ENCODE measurements around the gene KCMF1. TPM values are rescaled to one million over a fixed set of nuclear protein-coding genes. Genes with fewer than 3 reads are reported as not detected.

The KCMF1 gene
- total RNA-seq, 2 experiments from 2014 or later, result 105 to 109 TPM

GRCh38 chr2:85073033-85073432 lies 102.1 kb downstream of the KCMF1 start:
- intact Hi-C loops (cut with micrococcal nuclease), result no loop called here
- H3K9me3 Mint-ChIP-seq, result no peaks in the 10 kb centered on the region
- no peaks in the 10 kb centered on the region for H3K36me3 Mint-ChIP-seq (ENCODE audit: low read depth)
- no peak overlapping the region for H3K27ac Mint-ChIP-seq
- CTCF ChIA-PET, result interaction anchor here (0.7 to 1.5 kb wide), 4 partner anchors 12 to 443 kb away, joined by 3 to 5 read pairs (median 4); no protein-coding TSS in a partner anchor
- H3K4me3 Mint-ChIP-seq, result no peak overlapping the region
- peaks cover 7% of the 10 kb centered on the region for H3K27me3 Mint-ChIP-seq (ENCODE audit: low read depth)
- no peaks in the 10 kb centered on the region for H3K4me1 Mint-ChIP-seq (ENCODE audit: low read depth)
- no peak for DNase-seq

DNA sequence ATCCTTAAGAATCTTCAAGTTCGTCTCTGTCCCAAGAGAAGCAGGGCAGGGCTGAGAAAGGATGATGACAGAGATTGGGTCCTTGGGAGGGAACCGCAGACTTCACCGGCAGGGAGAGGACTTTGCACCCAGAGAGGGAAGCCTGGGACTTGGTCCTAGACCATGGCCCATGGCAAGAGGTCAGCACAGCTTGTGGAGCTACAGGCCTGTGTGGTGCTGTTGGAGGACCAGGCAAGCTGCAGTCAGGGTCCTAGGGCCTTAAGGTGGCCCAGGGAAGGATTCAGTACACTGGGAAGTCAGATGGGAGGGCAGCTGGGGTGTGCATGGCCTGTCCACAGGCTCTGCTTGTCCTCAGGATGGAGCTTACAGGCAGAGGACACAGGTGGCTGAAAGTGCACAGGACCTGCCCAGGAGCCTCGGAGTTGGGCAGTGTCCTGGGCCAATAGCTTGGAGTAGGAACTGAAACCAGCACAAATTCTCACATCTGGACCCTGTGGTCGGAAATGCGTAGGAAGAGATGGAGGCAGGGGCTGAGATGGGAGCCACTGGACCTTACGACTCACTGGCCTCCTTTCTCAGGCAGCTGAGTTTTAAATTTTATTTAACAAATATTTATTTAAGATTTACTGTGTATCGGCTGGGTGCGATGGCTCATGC lies 105.8 kb downstream of the KCMF1 start:
- H3K4me1 Mint-ChIP-seq (ENCODE audit: low read depth), result no peaks in the 10 kb centered on the region
- no peak overlapping the region for H3K27ac Mint-ChIP-seq
- H3K9me3 Mint-ChIP-seq, result peaks cover 4% of the 10 kb centered on the region
- H3K36me3 Mint-ChIP-seq (ENCODE audit: low read depth), result no peaks in the 10 kb centered on the region
- CTCF ChIA-PET, result no interaction called here
- peaks cover 11% of the 10 kb centered on the region for H3K27me3 Mint-ChIP-seq (ENCODE audit: low read depth)
- intact Hi-C loops (cut with micrococcal nuclease), result no loop called here
- DNase-seq, result no peak
- H3K4me3 Mint-ChIP-seq, result no peak overlapping the region

DNA sequence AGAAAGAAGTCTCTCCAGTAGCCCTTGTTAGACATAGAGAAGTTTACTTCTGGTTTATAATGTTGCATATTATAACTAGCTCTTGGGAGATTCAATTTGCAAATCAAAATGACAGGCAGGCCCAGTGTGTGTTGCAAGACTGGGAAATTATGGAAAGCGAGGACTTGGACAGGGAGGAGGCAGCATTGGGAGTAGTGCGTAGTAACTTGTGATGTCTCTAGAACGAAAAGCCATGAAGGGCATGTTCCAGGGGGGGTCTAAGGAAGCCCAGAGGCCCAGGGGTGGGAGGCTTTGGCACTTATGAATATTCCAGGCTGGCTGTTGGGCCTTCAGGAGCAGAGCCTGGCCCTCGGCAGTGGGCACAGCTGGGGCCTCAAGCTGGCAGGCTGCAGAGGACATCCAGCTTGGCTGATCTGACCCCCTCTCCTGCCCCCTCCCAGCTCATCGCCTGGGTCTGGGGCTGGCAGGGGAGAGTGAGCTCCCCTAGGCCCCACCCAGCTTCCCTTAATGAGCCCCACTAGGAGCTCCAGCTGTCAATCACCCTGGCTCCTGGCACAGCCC lies 107.0 kb downstream of the KCMF1 start:
- CTCF ChIA-PET, result no interaction called here
- Mint-ChIP-seq H3K27ac (no peak overlapping the region), H3K27me3 (ENCODE audit: low read depth) (peaks cover 14% of the 10 kb centered on the region), H3K4me3 (no peak overlapping the region), H3K36me3 (ENCODE audit: low read depth) (peaks cover 2% of the 10 kb centered on the region), H3K9me3 (peaks cover 8% of the 10 kb centered on the region), H3K4me1 (ENCODE audit: low read depth) (no peaks in the 10 kb centered on the region)
- no peak for DNase-seq
- intact Hi-C loops (cut with micrococcal nuclease), result no loop called here

- Mint-ChIP-seq H3K36me3 (ENCODE audit: low read depth) (peaks cover 2% of the 10 kb centered on the region), H3K4me1 (ENCODE audit: low read depth) (no peaks in the 10 kb centered on the region), H3K27ac (no peak overlapping the region), H3K9me3 (peaks cover 8% of the 10 kb centered on the region), H3K4me3 (no peak overlapping the region), H3K27me3 (ENCODE audit: low read depth) (peaks cover 17% of the 10 kb centered on the region)
- CTCF ChIA-PET, result interaction anchor here (0.6 to 1.3 kb wide), 2 partner anchors 10 to 12 kb away, joined by 3 to 4 read pairs; no protein-coding TSS in a partner anchor
- intact Hi-C loops (cut with micrococcal nuclease), result no loop called here
- DNase-seq, result no peak
These were observed 107.6 kb downstream of the KCMF1 start for GRCh38 chr2:85078536-85078935.

GRCh38 chr2:85083092-85083491 lies 112.1 kb downstream of the KCMF1 start:
- Mint-ChIP-seq H3K9me3 (peaks cover 8% of the 10 kb centered on the region), H3K27ac (no peak overlapping the region), H3K27me3 (ENCODE audit: low read depth) (peaks cover 10% of the 10 kb centered on the region), H3K36me3 (ENCODE audit: low read depth) (peaks cover 2% of the 10 kb centered on the region), H3K4me1 (ENCODE audit: low read depth) (peaks cover 3% of the 10 kb centered on the region), H3K4me3 (no peak overlapping the region)
- CTCF ChIA-PET, result no interaction called here
- no peak for DNase-seq
- intact Hi-C loops (cut with micrococcal nuclease), result no loop called here

GRCh38 chr2:85085563-85085962 lies 114.6 kb downstream of the KCMF1 start:
- CTCF ChIA-PET, result interaction anchor here (0.5 to 1.2 kb wide), 3 partner anchors 12 to 771 kb away, joined by 3 to 5 read pairs (median 3); no protein-coding TSS in a partner anchor
- H3K27ac Mint-ChIP-seq, result no peak overlapping the region

DNA sequence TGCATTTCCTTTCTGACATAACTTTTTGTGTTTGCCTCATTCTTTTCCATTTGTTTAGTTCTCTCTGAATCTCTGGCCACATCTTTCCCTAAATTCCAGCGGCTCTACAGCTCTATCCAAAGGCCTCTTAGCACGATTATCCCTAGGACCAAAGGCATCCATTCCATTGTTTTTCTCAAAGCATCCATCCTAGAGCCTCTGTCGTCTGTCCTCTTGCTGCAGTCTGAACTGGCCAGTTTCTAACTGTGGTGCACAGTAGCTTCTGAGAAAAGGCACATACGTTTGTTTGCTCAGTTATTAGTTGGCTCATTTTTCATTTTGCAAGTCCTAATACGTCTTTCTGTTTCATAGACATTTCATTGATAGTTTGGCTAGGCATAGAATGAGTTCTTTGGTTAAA lies 116.6 kb downstream of the KCMF1 start:
- peaks cover 4% of the 10 kb centered on the region for H3K27me3 Mint-ChIP-seq (ENCODE audit: low read depth)
- DNase-seq, result no peak
- no peaks in the 10 kb centered on the region for H3K9me3 Mint-ChIP-seq
- intact Hi-C loops (cut with micrococcal nuclease), result no loop called here
- CTCF ChIA-PET, result no interaction called here
- no peak overlapping the region for H3K4me3 Mint-ChIP-seq
- no peak overlapping the region for H3K27ac Mint-ChIP-seq
- no peaks in the 10 kb centered on the region for H3K36me3 Mint-ChIP-seq (ENCODE audit: low read depth)
- H3K4me1 Mint-ChIP-seq (ENCODE audit: low read depth), result peaks cover 3% of the 10 kb centered on the region

More at GRCh38 chr2:85085563-85085962, 114.6 kb downstream of the KCMF1 start:
- Mint-ChIP-seq H3K27me3 (ENCODE audit: low read depth) (peaks cover 10% of the 10 kb centered on the region), H3K9me3 (peaks cover 8% of the 10 kb centered on the region), H3K36me3 (ENCODE audit: low read depth) (peaks cover 2% of the 10 kb centered on the region), H3K4me1 (ENCODE audit: low read depth) (peaks cover 3% of the 10 kb centered on the region), H3K4me3 (no peak overlapping the region)
- no peak for DNase-seq
- intact Hi-C loops (cut with micrococcal nuclease), result no loop called here

DNA sequence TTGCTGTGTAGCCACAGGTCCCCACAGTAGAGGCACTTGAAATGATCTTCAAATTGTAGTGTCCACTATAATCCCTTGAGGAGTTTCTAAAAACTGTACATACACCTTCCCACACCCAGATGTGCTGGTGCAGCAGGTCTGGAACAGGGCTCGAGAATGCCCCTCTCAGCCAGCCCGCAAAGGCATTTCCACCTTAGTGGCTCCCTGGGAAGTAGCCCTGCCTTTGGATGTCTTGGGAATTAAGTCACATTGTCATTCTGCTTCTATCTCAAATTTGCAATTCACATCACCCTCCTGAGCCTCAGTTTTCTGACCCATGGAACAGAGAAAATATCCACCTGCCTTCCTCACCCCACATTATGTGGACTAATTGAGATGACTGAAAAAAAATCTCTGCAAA lies 118.0 kb downstream of the KCMF1 start:
- DNase-seq, result no peak
- H3K36me3 Mint-ChIP-seq (ENCODE audit: low read depth), result no peaks in the 10 kb centered on the region
- no peaks in the 10 kb centered on the region for H3K27me3 Mint-ChIP-seq (ENCODE audit: low read depth)
- H3K9me3 Mint-ChIP-seq, result no peaks in the 10 kb centered on the region
- H3K4me3 Mint-ChIP-seq, result no peak overlapping the region
- intact Hi-C loops (cut with micrococcal nuclease), result no loop called here
- CTCF ChIA-PET, result interaction anchor here (1.0 kb wide), 1 partner anchor 197 kb away, joined by 6 read pairs; no protein-coding TSS in a partner anchor
- no peak overlapping the region for H3K27ac Mint-ChIP-seq
- H3K4me1 Mint-ChIP-seq (ENCODE audit: low read depth), result peaks cover 3% of the 10 kb centered on the region

GRCh38 chr2:85089585-85089984 lies 118.6 kb downstream of the KCMF1 start:
- intact Hi-C loops (cut with micrococcal nuclease), result no loop called here
- CTCF ChIA-PET, result interaction anchor here (0.7 to 1.2 kb wide), 3 partner anchors 23 to 206 kb away, joined by 3 to 6 read pairs (median 3); no protein-coding TSS in a partner anchor
- H3K36me3 Mint-ChIP-seq (ENCODE audit: low read depth), result no peaks in the 10 kb centered on the region
- DNase-seq, result no peak
- no peaks in the 10 kb centered on the region for H3K9me3 Mint-ChIP-seq
- H3K4me1 Mint-ChIP-seq (ENCODE audit: low read depth), result peaks cover 3% of the 10 kb centered on the region
- H3K4me3 Mint-ChIP-seq, result no peak overlapping the region
- no peaks in the 10 kb centered on the region for H3K27me3 Mint-ChIP-seq (ENCODE audit: low read depth)
- H3K27ac Mint-ChIP-seq, result no peak overlapping the region

GRCh38 chr2:85091838-85092237 lies 120.9 kb downstream of the KCMF1 start:
- Mint-ChIP-seq H3K27ac (no peak overlapping the region), H3K9me3 (no peaks in the 10 kb centered on the region), H3K4me3 (no peak overlapping the region), H3K27me3 (ENCODE audit: low read depth) (peaks cover 3% of the 10 kb centered on the region), H3K4me1 (ENCODE audit: low read depth) (no peaks in the 10 kb centered on the region), H3K36me3 (ENCODE audit: low read depth) (no peaks in the 10 kb centered on the region)
- DNase-seq, result no peak
- CTCF ChIA-PET, result interaction anchor here (0.7 kb wide), 1 partner anchor 123 kb away, joined by 3 read pairs; no protein-coding TSS in a partner anchor
- intact Hi-C loops (cut with micrococcal nuclease), result no loop called here

DNA sequence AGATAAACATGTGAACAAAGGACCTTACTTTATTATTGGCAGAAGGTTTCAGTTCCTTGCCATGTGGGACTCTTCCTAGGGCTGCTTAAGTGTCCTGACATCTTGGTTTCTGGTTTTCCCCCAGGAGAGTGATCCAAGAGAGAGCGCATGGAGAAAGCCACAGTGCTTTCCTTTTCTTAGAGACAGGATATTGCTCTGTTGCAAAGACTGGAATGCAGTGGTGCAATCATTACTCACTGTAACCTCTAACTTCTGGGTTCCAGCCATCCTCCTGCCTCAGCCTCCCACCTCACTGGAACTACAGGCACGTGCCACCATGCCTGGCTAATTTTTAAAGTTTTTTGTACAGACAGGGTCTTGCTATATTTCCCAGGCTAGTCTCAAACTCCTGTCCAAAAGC lies 124.1 kb downstream of the KCMF1 start:
- intact Hi-C loops (cut with micrococcal nuclease), result no loop called here

GRCh38 chr2:85096616-85097015 lies 125.7 kb downstream of the KCMF1 start:
- no peak for DNase-seq
- Mint-ChIP-seq H3K9me3 (no peaks in the 10 kb centered on the region), H3K27me3 (ENCODE audit: low read depth) (peaks cover 13% of the 10 kb centered on the region), H3K4me3 (no peak overlapping the region), H3K4me1 (ENCODE audit: low read depth) (no peaks in the 10 kb centered on the region), H3K36me3 (ENCODE audit: low read depth) (no peaks in the 10 kb centered on the region), H3K27ac (no peak overlapping the region)
- intact Hi-C loops (cut with micrococcal nuclease), result no loop called here
- CTCF ChIA-PET, result no interaction called here

More for the DNA sequence above, 124.1 kb downstream of the KCMF1 start:
- CTCF ChIA-PET, result interaction anchor here (0.5 to 1.0 kb wide), 3 partner anchors 10 to 205 kb away, joined by 3 read pairs; no protein-coding TSS in a partner anchor
- Mint-ChIP-seq H3K9me3 (no peaks in the 10 kb centered on the region), H3K36me3 (ENCODE audit: low read depth) (no peaks in the 10 kb centered on the region), H3K4me3 (no peak overlapping the region), H3K27me3 (ENCODE audit: low read depth) (peaks cover 10% of the 10 kb centered on the region), H3K4me1 (ENCODE audit: low read depth) (no peaks in the 10 kb centered on the region), H3K27ac (no peak overlapping the region)
- DNase-seq, result no peak

DNA sequence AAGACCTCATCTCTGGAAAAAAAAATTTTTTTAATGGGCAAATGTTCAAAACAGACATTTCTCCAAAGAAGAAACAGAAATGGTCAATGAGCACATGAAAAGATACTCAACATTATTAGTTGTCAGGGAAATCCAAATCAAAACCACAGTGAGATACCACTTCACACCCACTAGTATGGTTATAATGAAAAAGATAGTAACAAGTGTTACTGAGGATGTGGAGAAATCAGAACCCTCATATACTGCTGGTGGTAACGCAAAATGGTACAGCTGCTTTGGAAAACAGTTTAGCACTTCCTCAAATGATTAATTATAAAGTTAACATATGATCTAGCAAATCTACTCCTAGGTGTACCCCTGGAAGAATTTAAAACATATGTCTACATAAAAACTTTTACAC lies 133.3 kb downstream of the KCMF1 start:
- DNase-seq, result no peak
- H3K36me3 Mint-ChIP-seq (ENCODE audit: low read depth), result no peaks in the 10 kb centered on the region
- H3K27me3 Mint-ChIP-seq (ENCODE audit: low read depth), result peaks cover 2% of the 10 kb centered on the region
- CTCF ChIA-PET, result no interaction called here
- H3K4me1 Mint-ChIP-seq (ENCODE audit: low read depth), result no peaks in the 10 kb centered on the region
- no peaks in the 10 kb centered on the region for H3K9me3 Mint-ChIP-seq
- no peak overlapping the region for H3K4me3 Mint-ChIP-seq
- H3K27ac Mint-ChIP-seq, result no peak overlapping the region
- intact Hi-C loops (cut with micrococcal nuclease), result no loop called here
